Skin epidermis (tissue), 12 donors: Measurements from ENCODE around the gene AAK1.
"Not testable (repeated sequence)": the region's sequence is repeated elsewhere in the genome, so short reads cannot be mapped to it uniquely, and the experiment has no call there.

Source experiments
- H3K27ac ChIP-seq, 21 experiments: fragments of 200-600 bp; sonication (generic) in 11 of 21; one replicate each; pipeline ENCODE4 v1.5.0; 2020; ENCODE audit warnings: mild to moderate bottlenecking in 3 of 21, inconsistent platforms in 2 of 21, moderate library complexity in 2 of 21
- H3K4me3 ChIP-seq, 7 experiments: fragments of 200-600 bp; sonication (generic) in 2 of 7; one replicate each; pipeline ENCODE4 v1.5.0; 2020; ENCODE audit warnings: inconsistent platforms in 2 of 7, mild to moderate bottlenecking in 2 of 7, moderate library complexity in 1 of 7

Gene AAK1

GRCh38 chr2:69629921-69630608 is 13.5 kb downstream of the AAK1 start:
- Histone ChIP-seq H3K4me3 (no peak overlapping the region), H3K27ac (no peak overlapping the region)

- Histone ChIP-seq H3K4me3 (no peak overlapping the region), H3K27ac (peak overlapping the region in 1 of 21 experiments; percentile 14)
These were observed 15.1 kb downstream of the AAK1 start for GRCh38 chr2:69628325-69629021.

GRCh38 chr2:69625078-69625795 is 18.3 kb downstream of the AAK1 start:
- H3K27ac ChIP-seq, result no peak overlapping the region
- no peak overlapping the region for H3K4me3 ChIP-seq

- Histone ChIP-seq H3K27ac (no peak overlapping the region), H3K4me3 (no peak overlapping the region)
These were observed 18.9 kb downstream of the AAK1 start for GRCh38 chr2:69624611-69625010.

DNA sequence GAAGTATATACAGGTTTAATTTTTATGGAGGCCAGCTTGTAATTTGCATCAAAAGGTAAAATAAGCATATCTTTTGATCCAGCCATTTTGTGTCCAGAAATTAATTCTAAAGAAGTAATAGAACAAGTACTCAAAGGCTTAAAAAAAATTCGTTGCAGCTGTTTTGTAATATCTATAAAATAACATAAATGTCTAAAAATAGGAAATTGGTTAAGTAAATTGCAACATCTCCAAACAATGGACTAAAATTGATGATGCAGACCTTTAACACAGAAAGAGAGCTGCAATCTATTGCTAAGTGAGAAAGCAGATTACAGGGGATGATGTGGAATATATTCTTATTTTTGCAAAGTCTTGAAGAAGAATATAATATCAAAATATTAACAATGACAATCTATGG is 19.4 kb downstream of the AAK1 start:
- H3K4me3 ChIP-seq, result no peak overlapping the region
- no peak overlapping the region for H3K27ac ChIP-seq

- H3K27ac ChIP-seq, result no peak overlapping the region
- H3K4me3 ChIP-seq, result no peak overlapping the region
These were observed 20.3 kb downstream of the AAK1 start for GRCh38 chr2:69623236-69623635.

GRCh38 chr2:69622805-69623204 is 20.7 kb downstream of the AAK1 start:
- H3K27ac ChIP-seq, H3K4me3 ChIP-seq: not testable (repeated sequence)

DNA sequence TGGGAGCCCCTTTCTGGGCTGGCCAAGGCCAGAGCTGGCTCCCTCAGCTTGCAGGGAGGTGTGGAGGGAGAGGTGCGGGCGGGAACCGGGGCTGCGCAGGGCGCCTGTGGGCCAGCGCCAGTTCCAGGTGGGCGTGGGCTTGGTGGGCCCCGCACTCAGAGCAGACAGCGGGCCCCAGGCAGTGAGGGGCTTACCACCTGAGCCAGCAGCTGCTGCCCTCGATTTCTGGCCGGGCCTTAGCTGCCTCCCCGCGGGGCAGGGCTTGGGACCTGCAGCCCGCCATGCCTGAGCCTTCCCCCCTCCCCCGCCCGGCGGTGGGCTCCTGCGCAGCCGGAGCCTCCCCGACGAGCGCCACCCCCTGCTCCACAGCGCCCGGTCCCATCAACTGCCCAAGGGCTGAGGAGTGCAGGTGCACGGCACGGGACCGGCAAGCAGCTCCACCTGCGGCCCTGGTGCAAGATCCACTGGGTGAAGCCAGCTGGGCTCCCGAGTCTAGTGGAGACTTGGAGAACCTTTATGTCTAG is 21.5 kb downstream of the AAK1 start:
- not testable (repeated sequence) for H3K27ac ChIP-seq, H3K4me3 ChIP-seq

- Histone ChIP-seq H3K27ac (no peak overlapping the region), H3K4me3 (no peak overlapping the region)
These were observed 22.1 kb downstream of the AAK1 start for GRCh38 chr2:69621440-69621839.

DNA sequence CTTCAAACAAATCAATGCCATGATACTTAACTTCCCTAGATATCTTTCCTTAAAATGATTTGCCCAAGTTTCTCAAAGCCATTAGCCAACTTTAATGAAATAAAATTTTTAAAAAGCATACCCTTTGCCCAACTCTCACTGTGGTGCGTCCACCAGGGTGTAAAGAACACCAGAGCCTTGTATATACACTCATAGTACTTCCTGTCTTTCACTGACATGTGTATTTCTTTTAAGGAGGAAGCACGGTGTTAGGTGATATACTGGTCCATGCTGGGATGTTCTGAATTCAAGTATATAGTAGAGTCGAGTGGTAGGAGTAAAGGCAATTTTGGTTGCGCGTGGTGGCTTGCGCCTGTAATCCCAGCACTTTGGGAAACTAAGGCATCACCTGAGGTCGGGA is 22.7 kb downstream of the AAK1 start:
- H3K27ac ChIP-seq, result no peak overlapping the region

DNA sequence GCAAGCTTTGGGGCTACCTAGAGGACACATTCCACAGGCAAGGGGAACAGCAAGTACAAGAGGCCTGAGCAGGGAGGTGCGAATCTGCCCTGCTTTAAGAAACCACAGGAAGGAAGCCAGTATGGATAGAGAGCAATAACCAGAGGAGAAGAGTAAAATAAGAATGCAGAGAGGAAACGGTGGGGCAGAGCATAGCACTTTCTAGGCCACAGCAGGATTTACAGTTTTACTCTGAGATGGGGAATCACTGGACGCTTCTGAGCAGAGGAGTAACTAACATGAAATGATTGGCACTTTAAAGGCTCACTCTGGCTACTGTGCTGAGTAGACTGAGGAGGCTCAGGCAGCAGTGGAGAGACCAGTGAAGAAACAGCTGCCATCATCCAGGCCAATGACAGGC is 23.8 kb downstream of the AAK1 start:
- H3K27ac ChIP-seq, result peak overlapping the region in 1 of 21 experiments; percentile 2
- H3K4me3 ChIP-seq, result no peak overlapping the region

More for the DNA sequence above, 22.7 kb downstream of the AAK1 start:
- H3K4me3 ChIP-seq, result no peak overlapping the region

GRCh38 chr2:69618362-69618761 is 25.2 kb downstream of the AAK1 start:
- Histone ChIP-seq H3K27ac (peak overlapping the region in 1 of 21 experiments; percentile 8), H3K4me3 (no peak overlapping the region)

GRCh38 chr2:69617744-69618143 is 25.8 kb downstream of the AAK1 start:
- H3K27ac ChIP-seq, result no peak overlapping the region

DNA sequence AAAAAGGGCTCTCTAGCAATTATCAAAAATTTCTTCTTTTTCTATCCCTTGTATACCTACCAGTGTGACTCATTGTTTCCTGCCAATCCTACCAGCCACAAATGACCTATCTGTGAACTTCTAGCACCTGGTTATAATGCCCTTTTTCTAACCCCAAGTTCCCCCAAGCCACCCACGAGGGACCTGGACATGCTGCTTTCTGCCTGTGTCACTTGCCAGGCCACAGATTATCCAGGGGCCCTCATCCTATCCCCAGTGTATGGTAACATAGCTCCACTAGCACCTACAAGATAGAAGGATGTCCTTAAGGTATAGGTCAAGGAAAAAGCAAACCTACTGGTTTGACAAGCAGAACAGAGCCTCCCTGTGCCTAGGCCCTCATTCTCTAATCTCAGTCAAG is 26.8 kb downstream of the AAK1 start:
- no peak overlapping the region for H3K27ac ChIP-seq
- no peak overlapping the region for H3K4me3 ChIP-seq

More at GRCh38 chr2:69617744-69618143, 25.8 kb downstream of the AAK1 start:
- no peak overlapping the region for H3K4me3 ChIP-seq

DNA sequence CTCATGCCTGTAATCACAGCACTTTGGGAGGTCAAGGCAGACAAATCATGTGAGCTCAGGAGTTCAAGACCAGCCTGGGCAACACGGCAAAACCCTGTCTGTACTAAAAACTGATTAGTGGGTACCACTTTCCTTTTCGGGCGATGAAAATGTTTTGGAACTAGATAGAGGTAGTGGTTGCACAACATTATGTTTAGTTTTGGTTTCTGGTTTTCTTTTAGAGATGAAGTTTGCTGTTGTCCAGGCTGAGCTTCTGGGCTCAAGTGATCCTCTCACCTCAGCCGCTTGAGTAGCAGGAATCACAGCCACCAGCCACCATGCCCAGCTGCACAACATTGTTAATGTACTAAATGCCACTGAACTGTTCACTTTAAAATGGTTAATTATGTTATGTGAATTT is 27.6 kb downstream of the AAK1 start:
- Histone ChIP-seq H3K27ac (no peak overlapping the region), H3K4me3 (no peak overlapping the region)

DNA sequence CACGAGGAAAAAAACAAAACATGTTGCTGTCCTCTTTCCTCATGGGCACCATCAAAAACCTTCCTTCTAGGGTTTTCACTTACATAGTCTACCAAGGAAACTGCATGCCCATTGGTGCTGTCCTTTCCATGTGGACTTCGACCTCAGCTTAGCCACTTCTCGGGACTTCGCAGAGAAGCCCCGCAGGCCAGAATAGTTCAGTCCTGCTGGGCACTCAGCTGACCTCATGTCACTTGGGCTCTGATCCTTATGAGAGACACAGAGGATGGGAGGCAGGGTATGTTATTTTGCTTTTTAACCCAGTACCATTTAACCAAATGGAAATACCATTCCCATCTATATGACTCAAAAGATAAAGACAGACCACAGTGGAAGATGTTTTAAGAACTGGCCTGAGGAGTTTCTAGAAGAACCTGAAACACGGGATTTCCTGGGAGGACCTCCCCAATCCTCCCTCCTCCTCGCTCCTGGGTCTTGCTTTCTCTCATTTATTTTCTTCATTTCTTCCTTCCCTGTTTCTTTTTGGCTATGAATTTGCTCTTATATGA is 28.4 kb downstream of the AAK1 start:
- Histone ChIP-seq H3K4me3 (no peak overlapping the region), H3K27ac (no peak overlapping the region)

GRCh38 chr2:69612707-69613106 is 30.8 kb downstream of the AAK1 start:
- Histone ChIP-seq H3K27ac (no peak overlapping the region), H3K4me3 (no peak overlapping the region)

DNA sequence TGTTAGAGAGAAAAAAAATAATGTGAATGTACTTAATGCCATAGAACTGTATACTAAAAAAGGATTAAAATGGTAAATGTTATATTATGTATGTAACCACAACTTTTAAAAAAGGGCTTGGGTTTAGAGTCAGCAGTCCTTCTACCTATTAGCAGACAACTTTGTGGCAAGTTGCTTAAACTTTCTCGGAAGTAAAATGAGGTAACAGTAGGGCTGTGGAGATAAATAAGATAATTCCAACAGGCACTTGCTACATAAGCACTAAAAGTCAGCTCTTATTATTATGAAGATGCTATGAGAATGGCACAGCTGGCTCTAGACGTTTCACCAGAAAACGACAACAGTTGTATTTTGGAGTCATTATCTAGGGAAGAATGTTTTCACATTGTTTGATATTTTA is 31.3 kb downstream of the AAK1 start:
- H3K27ac ChIP-seq, result no peak overlapping the region
- H3K4me3 ChIP-seq, result no peak overlapping the region

DNA sequence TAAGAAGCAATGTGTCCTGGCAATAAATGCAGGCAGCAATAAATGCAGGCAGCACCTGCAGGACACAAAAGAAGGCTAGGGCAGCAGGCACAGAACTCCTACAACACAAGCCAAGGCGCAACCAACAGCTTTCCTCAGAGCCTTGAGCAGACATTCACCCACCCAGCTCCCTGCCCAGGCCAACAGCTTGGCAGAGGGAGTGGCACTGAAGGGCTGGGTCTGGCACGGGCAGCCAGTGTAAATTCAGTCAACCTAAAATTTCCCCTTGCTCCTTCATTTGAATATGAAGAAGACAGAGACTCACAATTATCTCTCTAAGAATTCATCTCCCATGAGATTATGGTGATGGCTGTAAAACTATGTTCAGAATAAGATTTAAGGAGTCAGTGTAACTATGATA is 35.4 kb downstream of the AAK1 start:
- Histone ChIP-seq H3K4me3 (no peak overlapping the region), H3K27ac (no peak overlapping the region)

GRCh38 chr2:69606771-69607170 is 36.8 kb downstream of the AAK1 start:
- not testable (repeated sequence) for H3K27ac ChIP-seq, H3K4me3 ChIP-seq
